ENCODE measurements around the gene LEPROT.

The LEPROT gene

GRCh38 chr1:65421351-65422025, 1.0 kb downstream of the LEPROT start:
- peaks cover 2% of the 10 kb centered on the region; the same call in 1 of the 2 replicates for H3K36me3 ChIP-seq (ENCODE audit: insufficient read depth, low read length)
- H3K9me3 ChIP-seq (ENCODE audit: control insufficient read depth, insufficient read depth, low read length), result no peaks in the 10 kb centered on the region
- H3K4me1 ChIP-seq (ENCODE audit: insufficient read depth, low read length), result peaks cover 45% of the 10 kb centered on the region
- peak overlapping the region; percentile 88 for H3K9ac ChIP-seq (ENCODE audit: low read depth, low read length)

- peaks cover 2% of the 10 kb centered on the region; the same call in 1 of the 2 replicates for H3K36me3 ChIP-seq (ENCODE audit: insufficient read depth, low read length)
- peaks cover 43% of the 10 kb centered on the region for H3K4me1 ChIP-seq (ENCODE audit: insufficient read depth, low read length)
- peak overlapping the region; percentile 88; the same call in 1 of the 2 replicates for H3K9ac ChIP-seq (ENCODE audit: low read depth, low read length)
Measured at GRCh38 chr1:65422241-65423203, 2.1 kb downstream of the LEPROT start.

DNA sequence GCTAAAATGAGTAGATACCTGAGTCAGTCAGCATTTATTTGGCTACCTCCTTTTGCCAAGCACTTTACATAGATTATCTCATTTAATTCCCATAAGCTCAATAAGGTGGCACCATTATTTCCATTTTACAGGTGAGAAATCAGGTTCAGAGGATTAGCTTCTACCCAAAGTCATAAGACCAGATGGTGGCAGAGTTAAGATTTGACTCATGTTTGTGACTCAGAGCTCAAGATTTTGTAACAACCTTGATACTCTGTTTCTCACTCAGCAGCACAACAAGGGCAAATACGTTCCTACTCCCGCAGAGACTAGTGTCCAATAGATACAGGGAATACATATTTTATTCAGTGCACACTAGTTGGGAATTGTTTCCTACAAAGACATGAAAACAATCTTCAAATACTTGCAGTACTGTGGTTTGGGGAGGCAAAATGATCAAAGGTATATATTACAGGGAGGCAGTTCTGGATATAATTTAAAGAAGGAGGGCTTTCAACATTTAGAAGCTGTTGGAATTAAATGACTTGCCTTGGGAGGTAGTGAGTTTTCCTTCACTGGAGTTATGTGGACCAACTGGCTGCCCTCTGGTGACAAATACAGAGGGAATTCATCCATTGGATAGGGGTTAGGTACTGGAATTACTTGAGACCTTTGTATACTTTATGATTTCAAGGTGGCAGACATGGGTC, 3.6 kb downstream of the LEPROT start:
- Histone ChIP-seq H3K9ac (ENCODE audit: low read depth, low read length) (no peak overlapping the region), H3K4me1 (ENCODE audit: insufficient read depth, low read length) (peaks cover 40% of the 10 kb centered on the region), H3K9me3 (ENCODE audit: control insufficient read depth, insufficient read depth, low read length) (no peaks in the 10 kb centered on the region), H3K36me3 (ENCODE audit: insufficient read depth, low read length) (peaks cover 2% of the 10 kb centered on the region; the same call in 1 of the 2 replicates)

More at GRCh38 chr1:65422241-65423203, 2.1 kb downstream of the LEPROT start:
- H3K9me3 ChIP-seq (ENCODE audit: control insufficient read depth, insufficient read depth, low read length), result no peaks in the 10 kb centered on the region

DNA sequence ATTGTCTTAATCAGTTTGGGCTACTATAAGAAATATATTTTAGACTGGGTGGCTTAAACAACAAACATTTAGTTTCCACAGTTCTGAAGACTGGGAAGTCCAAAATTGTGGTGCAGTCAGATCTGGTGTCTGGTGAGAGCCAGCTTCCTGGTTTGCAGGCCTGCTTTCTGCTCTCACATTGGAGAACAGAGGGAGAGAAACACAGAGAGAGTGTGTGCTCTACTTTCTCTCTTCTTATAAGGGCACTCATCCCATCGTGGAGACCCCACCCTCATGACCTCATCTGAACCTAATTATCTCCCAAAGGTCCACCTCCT, 4.1 kb downstream of the LEPROT start:
- Histone ChIP-seq H3K4me1 (ENCODE audit: insufficient read depth, low read length) (peaks cover 45% of the 10 kb centered on the region), H3K36me3 (ENCODE audit: insufficient read depth, low read length) (peaks cover 2% of the 10 kb centered on the region; the same call in 1 of the 2 replicates), H3K9me3 (ENCODE audit: control insufficient read depth, insufficient read depth, low read length) (no peaks in the 10 kb centered on the region), H3K9ac (ENCODE audit: low read depth, low read length) (no peak overlapping the region)

- Histone ChIP-seq H3K9me3 (ENCODE audit: control insufficient read depth, insufficient read depth, low read length) (no peaks in the 10 kb centered on the region), H3K36me3 (ENCODE audit: insufficient read depth, low read length) (peaks cover 2% of the 10 kb centered on the region; the same call in 1 of the 2 replicates), H3K9ac (ENCODE audit: low read depth, low read length) (no peak overlapping the region), H3K4me1 (ENCODE audit: insufficient read depth, low read length) (peaks cover 50% of the 10 kb centered on the region)
Measured at GRCh38 chr1:65425006-65425405, 4.5 kb downstream of the LEPROT start.

DNA sequence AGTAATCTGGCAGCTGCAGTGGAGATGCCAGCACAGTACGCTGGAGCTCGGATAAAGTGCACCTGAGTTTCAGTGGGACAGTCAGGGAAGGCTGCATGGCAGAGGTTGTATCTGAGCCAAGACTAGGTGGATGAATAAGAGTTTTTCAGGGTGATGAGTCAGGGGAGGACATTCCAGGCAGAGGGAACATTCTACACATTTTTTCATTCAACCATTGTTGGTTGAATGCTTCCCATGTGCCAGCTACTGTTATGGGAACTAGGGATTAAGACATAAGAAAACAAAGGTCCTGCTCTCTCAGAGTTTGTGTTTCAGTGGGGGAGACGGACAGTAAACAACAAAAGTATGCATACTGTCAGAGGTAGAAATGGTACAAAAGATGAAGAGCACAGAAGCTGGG, 5.2 kb downstream of the LEPROT start:
- Histone ChIP-seq H3K36me3 (ENCODE audit: insufficient read depth, low read length) (peaks cover 2% of the 10 kb centered on the region; the same call in 1 of the 2 replicates), H3K9ac (ENCODE audit: low read depth, low read length) (no peak overlapping the region), H3K4me1 (ENCODE audit: insufficient read depth, low read length) (peaks cover 54% of the 10 kb centered on the region), H3K9me3 (ENCODE audit: control insufficient read depth, insufficient read depth, low read length) (no peaks in the 10 kb centered on the region)

DNA sequence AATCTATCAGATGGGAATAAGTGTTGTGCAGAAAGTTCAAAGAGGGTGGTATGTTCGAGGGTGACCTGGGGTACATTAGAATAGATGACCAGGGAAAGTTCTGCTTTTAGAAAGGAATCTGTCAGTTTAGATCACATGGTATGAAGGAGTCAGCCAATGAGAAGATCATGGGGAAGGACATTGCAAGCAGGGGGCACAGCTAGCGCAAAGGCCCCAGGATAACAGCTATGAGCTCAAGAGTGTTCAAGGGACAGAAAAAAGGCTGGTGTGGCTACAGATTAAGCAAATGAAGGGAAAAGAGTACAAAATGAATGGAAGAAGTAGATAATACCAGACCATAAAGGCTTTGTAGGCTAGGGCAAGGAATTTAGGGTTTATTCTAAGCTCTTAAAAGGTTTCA, 8.6 kb downstream of the LEPROT start:
- Histone ChIP-seq H3K9me3 (ENCODE audit: control insufficient read depth, insufficient read depth, low read length) (no peaks in the 10 kb centered on the region), H3K36me3 (ENCODE audit: insufficient read depth, low read length) (peaks cover 7% of the 10 kb centered on the region; the same call in 1 of the 2 replicates), H3K9ac (ENCODE audit: low read depth, low read length) (no peak overlapping the region), H3K4me1 (ENCODE audit: insufficient read depth, low read length) (peaks cover 60% of the 10 kb centered on the region)

GRCh38 chr1:65429806-65430205, 9.3 kb downstream of the LEPROT start:
- Histone ChIP-seq H3K36me3 (ENCODE audit: insufficient read depth, low read length) (peaks cover 7% of the 10 kb centered on the region), H3K9me3 (ENCODE audit: control insufficient read depth, insufficient read depth, low read length) (no peaks in the 10 kb centered on the region), H3K9ac (ENCODE audit: low read depth, low read length) (no peak overlapping the region), H3K4me1 (ENCODE audit: insufficient read depth, low read length) (peaks cover 59% of the 10 kb centered on the region)

DNA sequence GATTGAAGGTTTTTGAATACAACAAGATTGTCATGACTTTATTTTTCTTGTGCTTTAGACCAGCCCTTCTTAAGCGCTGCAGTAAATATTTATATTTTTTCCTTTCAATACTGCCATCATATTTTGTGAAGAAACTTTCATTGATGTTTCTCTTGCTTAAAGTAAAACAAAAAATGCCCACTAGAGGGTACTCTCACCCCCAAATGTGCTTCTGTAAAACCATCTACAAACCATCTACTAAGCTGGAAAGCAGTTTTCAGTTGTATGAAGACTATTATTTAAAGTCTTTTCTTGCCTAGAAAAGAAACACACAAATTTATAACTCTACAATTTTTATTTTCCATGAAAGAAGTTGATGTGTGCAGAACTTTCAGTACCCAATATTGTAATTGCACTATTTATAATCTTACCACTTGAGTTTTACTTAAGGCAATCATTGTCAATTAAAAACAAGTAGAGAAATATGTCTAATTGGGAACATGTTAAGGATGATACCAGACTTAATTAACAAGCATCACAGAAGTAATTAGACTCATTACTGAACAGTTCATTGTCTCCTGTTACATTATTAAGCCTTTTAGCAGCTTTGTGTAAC, 10.7 kb downstream of the LEPROT start:
- no peak overlapping the region for H3K9ac ChIP-seq (ENCODE audit: low read depth, low read length)
- peaks cover 4% of the 10 kb centered on the region; the same call in 1 of the 2 replicates for H3K36me3 ChIP-seq (ENCODE audit: insufficient read depth, low read length)
- H3K4me1 ChIP-seq (ENCODE audit: insufficient read depth, low read length), result peaks cover 48% of the 10 kb centered on the region
- no peaks in the 10 kb centered on the region for H3K9me3 ChIP-seq (ENCODE audit: control insufficient read depth, insufficient read depth, low read length)

GRCh38 chr1:65432918-65433317, 12.4 kb downstream of the LEPROT start:
- peaks cover 7% of the 10 kb centered on the region for H3K36me3 ChIP-seq (ENCODE audit: insufficient read depth, low read length)
- H3K9ac ChIP-seq (ENCODE audit: low read depth, low read length), result no peak overlapping the region
- H3K4me1 ChIP-seq (ENCODE audit: insufficient read depth, low read length), result peaks cover 44% of the 10 kb centered on the region
- H3K9me3 ChIP-seq (ENCODE audit: control insufficient read depth, insufficient read depth, low read length), result no peaks in the 10 kb centered on the region

GRCh38 chr1:65434255-65434654, 13.8 kb downstream of the LEPROT start:
- Histone ChIP-seq H3K9me3 (ENCODE audit: control insufficient read depth, insufficient read depth, low read length) (no peaks in the 10 kb centered on the region), H3K4me1 (ENCODE audit: insufficient read depth, low read length) (peaks cover 40% of the 10 kb centered on the region), H3K9ac (ENCODE audit: low read depth, low read length) (no peak overlapping the region), H3K36me3 (ENCODE audit: insufficient read depth, low read length) (peaks cover 7% of the 10 kb centered on the region)

GRCh38 chr1:65434760-65435159, 14.3 kb downstream of the LEPROT start:
- H3K4me1 ChIP-seq (ENCODE audit: insufficient read depth, low read length), result peaks cover 35% of the 10 kb centered on the region
- H3K36me3 ChIP-seq (ENCODE audit: insufficient read depth, low read length), result peaks cover 7% of the 10 kb centered on the region
- no peaks in the 10 kb centered on the region for H3K9me3 ChIP-seq (ENCODE audit: control insufficient read depth, insufficient read depth, low read length)
- H3K9ac ChIP-seq (ENCODE audit: low read depth, low read length), result no peak overlapping the region

- no peaks in the 10 kb centered on the region for H3K9me3 ChIP-seq (ENCODE audit: control insufficient read depth, insufficient read depth, low read length)
- H3K36me3 ChIP-seq (ENCODE audit: insufficient read depth, low read length), result peaks cover 7% of the 10 kb centered on the region
- peaks cover 26% of the 10 kb centered on the region for H3K4me1 ChIP-seq (ENCODE audit: insufficient read depth, low read length)
- no peak overlapping the region for H3K9ac ChIP-seq (ENCODE audit: low read depth, low read length)
Measured at GRCh38 chr1:65435987-65436386, 15.5 kb downstream of the LEPROT start.

DNA sequence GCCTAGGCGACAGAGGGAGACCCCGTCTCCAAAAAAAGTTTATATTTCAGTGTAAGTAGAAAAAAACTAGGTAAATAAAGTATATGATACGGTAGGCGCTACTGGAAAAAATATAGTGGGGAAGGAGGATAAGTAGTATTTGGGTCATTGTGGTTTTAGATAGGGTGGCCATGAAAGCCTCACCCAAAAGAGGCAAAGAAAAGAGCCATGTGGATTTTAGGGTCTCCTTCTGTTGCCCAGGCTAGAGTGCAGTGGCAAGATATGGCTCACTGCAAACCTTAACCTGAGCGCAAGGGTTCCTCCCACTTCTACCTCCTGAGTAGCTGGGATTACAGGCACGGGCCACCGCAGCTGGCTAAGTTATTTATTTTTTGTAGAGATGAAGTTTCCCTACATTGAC, 17.1 kb downstream of the LEPROT start:
- Histone ChIP-seq H3K4me1 (ENCODE audit: insufficient read depth, low read length) (peaks cover 16% of the 10 kb centered on the region), H3K9me3 (ENCODE audit: control insufficient read depth, insufficient read depth, low read length) (0 out of 2 replicates have a peak, but pooled peaks cover under 1% of the 10 kb centered on the region), H3K36me3 (ENCODE audit: insufficient read depth, low read length) (peaks cover 3% of the 10 kb centered on the region), H3K9ac (ENCODE audit: low read depth, low read length) (no peak overlapping the region)

Measured in ES-I3 (cell line).